OCI-LY3 (cell line): ENCODE results near the gene LMO7.

ENCODE experiments used
- H2AFZ ChIP-seq: fragments of 200-600, 300-600 bp; shearing (Covaris generic); 2 replicates; pipeline ENCODE4 v1.6.0; 2014; ENCODE audit warnings: antibody characterized with exemption, low read depth, low read length
- H3K27ac ChIP-seq: fragments of 200-600, 300-600 bp; sonication (generic); 2 replicates; pipeline ENCODE4 v1.5.1; 2014; ENCODE audit warnings: mild to moderate bottlenecking, low read length, moderate library complexity, mixed read lengths
- H3K27me3 ChIP-seq: fragments of 200-600, 300-600 bp; sonication (generic); 2 replicates; pipeline ENCODE4 v1.6.1; 2014; ENCODE audit warnings: low read depth, low read length, mixed read lengths
- H3K36me3 ChIP-seq: fragments of 200-600, 300-600 bp; sonication (generic); replicated peaks from 2 replicates; pipeline ENCODE3; 2014; ENCODE audit warnings: low read depth, low read length, mixed read lengths
- H3K4me1 ChIP-seq: fragments of 300-600, 200-600 bp; sonication (generic); 2 replicates; pipeline ENCODE4 v1.6.1; 2014; ENCODE audit warnings: low read length, mixed read lengths
- H3K4me2 ChIP-seq: fragments of 200-600, 300-600 bp; sonication (generic); 2 replicates; pipeline ENCODE4 v1.6.1; 2014; ENCODE audit warnings: low read length, mixed read lengths
- H3K4me3 ChIP-seq: fragments of 300-600, 200-600 bp; sonication (generic); 2 replicates; pipeline ENCODE4 v1.5.1; 2014; ENCODE audit warnings: antibody characterized with exemption, mild to moderate bottlenecking, low read length, moderate library complexity
- H3K79me2 ChIP-seq: fragments of 300-600, 200-600 bp; shearing (Covaris generic); 2 replicates; pipeline ENCODE4 v1.6.1; 2014; ENCODE audit warnings: mild to moderate bottlenecking, low read length, mixed read lengths
- H3K9ac ChIP-seq: fragments of 300-600, 200-600 bp; shearing (Covaris generic); 2 replicates; pipeline ENCODE4 v1.6.0; 2014; ENCODE audit warnings: mild to moderate bottlenecking, low read length, moderate library complexity
- H3K9me3 ChIP-seq: fragments of 200-600, 300-600 bp; shearing (Covaris generic); 2 replicates; pipeline ENCODE4 v1.6.1; 2014; ENCODE audit warnings: low read length, mixed read lengths; ENCODE audit not compliant: insufficient read depth
- H4K20me1 ChIP-seq: fragments of 200-600, 300-600 bp; sonication (generic); 2 replicates; pipeline ENCODE4 v1.6.1; 2016; ENCODE audit warnings: low read length, mixed read lengths; ENCODE audit not compliant: insufficient read depth
- EZH2phosphoT487 ChIP-seq: fragments of 200-600 bp; shearing (Covaris generic); IDR thresholded peaks from 2 replicates; pipeline ENCODE4 v1.6.1; 2018; ENCODE audit warnings: antibody characterized with exemption, mixed run types, low read depth
- TF ChIP-seq, protein P1 (sequence below): fragments of 200-600, 300-600 bp; sonication (generic); IDR thresholded peaks from 2 replicates; pipeline ENCODE4 v1.5.1; 2014; ENCODE audit warnings: antibody characterized with exemption, low read length, low read depth

Gene LMO7

GRCh38 chr13:75744127-75744526 is 108.0 kb downstream of the LMO7 start:
- Histone ChIP-seq H3K4me3 (no peak overlapping the region), H3K9ac (no peak overlapping the region), H3K9me3 (no peaks in the 10 kb centered on the region), H3K4me1 (no peaks in the 10 kb centered on the region), H3K79me2 (no peaks in the 10 kb centered on the region), H3K36me3 (no peaks in the 10 kb centered on the region), H3K4me2 (no peak overlapping the region), H2AFZ (no peak overlapping the region), H3K27me3 (no peaks in the 10 kb centered on the region), H4K20me1 (no peaks in the 10 kb centered on the region), H3K27ac (no peak overlapping the region)
- TF ChIP-seq EZH2phosphoT487, result no peak
- TF ChIP-seq, protein P1, sequence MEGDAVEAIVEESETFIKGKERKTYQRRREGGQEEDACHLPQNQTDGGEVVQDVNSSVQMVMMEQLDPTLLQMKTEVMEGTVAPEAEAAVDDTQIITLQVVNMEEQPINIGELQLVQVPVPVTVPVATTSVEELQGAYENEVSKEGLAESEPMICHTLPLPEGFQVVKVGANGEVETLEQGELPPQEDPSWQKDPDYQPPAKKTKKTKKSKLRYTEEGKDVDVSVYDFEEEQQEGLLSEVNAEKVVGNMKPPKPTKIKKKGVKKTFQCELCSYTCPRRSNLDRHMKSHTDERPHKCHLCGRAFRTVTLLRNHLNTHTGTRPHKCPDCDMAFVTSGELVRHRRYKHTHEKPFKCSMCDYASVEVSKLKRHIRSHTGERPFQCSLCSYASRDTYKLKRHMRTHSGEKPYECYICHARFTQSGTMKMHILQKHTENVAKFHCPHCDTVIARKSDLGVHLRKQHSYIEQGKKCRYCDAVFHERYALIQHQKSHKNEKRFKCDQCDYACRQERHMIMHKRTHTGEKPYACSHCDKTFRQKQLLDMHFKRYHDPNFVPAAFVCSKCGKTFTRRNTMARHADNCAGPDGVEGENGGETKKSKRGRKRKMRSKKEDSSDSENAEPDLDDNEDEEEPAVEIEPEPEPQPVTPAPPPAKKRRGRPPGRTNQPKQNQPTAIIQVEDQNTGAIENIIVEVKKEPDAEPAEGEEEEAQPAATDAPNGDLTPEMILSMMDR, result no peak

GRCh38 chr13:75745387-75745786 is 109.3 kb downstream of the LMO7 start:
- Histone ChIP-seq H2AFZ (no peak overlapping the region), H3K4me1 (no peaks in the 10 kb centered on the region), H3K9ac (no peak overlapping the region), H3K9me3 (no peaks in the 10 kb centered on the region), H3K4me2 (no peak overlapping the region), H3K4me3 (no peak overlapping the region), H3K79me2 (no peaks in the 10 kb centered on the region), H3K27me3 (no peaks in the 10 kb centered on the region), H3K27ac (no peak overlapping the region), H4K20me1 (no peaks in the 10 kb centered on the region), H3K36me3 (no peaks in the 10 kb centered on the region)
- TF ChIP-seq, protein P1, result no peak
- no peak for TF ChIP-seq EZH2phosphoT487

- Histone ChIP-seq H2AFZ (no peak overlapping the region), H3K4me1 (no peaks in the 10 kb centered on the region), H4K20me1 (no peaks in the 10 kb centered on the region), H3K9me3 (peaks cover 4% of the 10 kb centered on the region; the same call in 1 of the 2 replicates), H3K27me3 (no peaks in the 10 kb centered on the region), H3K4me3 (no peak overlapping the region), H3K36me3 (no peaks in the 10 kb centered on the region), H3K27ac (no peak overlapping the region), H3K9ac (no peak overlapping the region), H3K4me2 (no peak overlapping the region), H3K79me2 (no peaks in the 10 kb centered on the region)
- no peak for TF ChIP-seq EZH2phosphoT487
- TF ChIP-seq, protein P1, result no peak
Observed at GRCh38 chr13:75748874-75749273, 112.7 kb downstream of the LMO7 start.

DNA sequence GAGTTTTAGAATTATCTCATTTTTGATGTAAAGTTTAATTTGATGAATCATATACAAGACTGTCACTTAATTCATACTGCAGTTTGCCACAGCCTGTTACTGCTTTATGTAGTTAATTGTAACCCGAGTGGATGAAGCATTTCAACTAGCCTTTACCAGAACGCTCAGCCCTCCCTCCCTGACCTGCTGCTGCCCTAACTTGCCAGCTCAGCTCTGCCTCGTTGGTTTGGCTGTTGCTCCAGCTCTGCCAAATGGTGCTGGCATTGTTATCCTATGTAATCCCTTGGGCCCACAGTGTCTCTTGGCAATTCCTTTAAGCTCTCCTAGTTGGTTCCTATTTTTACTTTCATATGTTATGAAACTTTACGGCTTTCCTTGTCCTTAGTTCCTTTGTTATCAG is 113.3 kb downstream of the LMO7 start:
- H4K20me1 ChIP-seq, result no peaks in the 10 kb centered on the region
- peaks cover 8% of the 10 kb centered on the region; the same call in 1 of the 2 replicates for H3K9me3 ChIP-seq
- no peak overlapping the region for H2AFZ ChIP-seq

More for the DNA sequence above, 113.3 kb downstream of the LMO7 start:
- Histone ChIP-seq H3K4me2 (no peak overlapping the region), H3K79me2 (no peaks in the 10 kb centered on the region), H3K36me3 (peaks cover 3% of the 10 kb centered on the region), H3K4me3 (no peak overlapping the region), H3K9ac (no peak overlapping the region), H3K27ac (no peak overlapping the region), H3K4me1 (no peaks in the 10 kb centered on the region), H3K27me3 (no peaks in the 10 kb centered on the region)
- TF ChIP-seq EZH2phosphoT487, result no peak
- TF ChIP-seq, protein P1, result no peak
